GM18502 (cell line): ENCODE results near the gene FCAMR.

Experiments used
- ATAC-seq: cut with Tn5 transposase; IDR thresholded peaks from one replicate; pipeline ENCODE4 v1.9.1; 2021; ENCODE audit warnings: mild to moderate bottlenecking; ENCODE audit not compliant: unreplicated experiment, poor library complexity

The FCAMR gene

DNA sequence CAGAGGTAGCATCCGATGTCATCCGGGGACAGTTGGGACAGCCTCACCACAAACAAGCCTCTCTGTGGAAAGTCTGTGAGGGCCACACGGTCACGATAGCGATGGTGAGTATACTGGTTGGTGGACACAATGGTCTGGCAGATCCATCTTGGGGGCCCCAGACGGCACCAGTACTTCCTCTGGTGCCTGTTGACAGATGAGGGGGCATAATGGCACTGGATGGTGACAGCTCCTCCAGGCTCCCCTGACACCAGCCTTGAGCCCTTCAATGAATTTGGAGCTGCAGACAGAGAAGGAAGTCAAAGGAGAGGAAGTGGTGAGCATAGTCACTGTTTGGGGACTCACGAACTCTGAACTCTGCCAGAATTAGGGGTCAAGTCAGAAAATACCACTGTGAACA lies 8.0 kb downstream of the FCAMR start:
- ATAC-seq, result no peak

DNA sequence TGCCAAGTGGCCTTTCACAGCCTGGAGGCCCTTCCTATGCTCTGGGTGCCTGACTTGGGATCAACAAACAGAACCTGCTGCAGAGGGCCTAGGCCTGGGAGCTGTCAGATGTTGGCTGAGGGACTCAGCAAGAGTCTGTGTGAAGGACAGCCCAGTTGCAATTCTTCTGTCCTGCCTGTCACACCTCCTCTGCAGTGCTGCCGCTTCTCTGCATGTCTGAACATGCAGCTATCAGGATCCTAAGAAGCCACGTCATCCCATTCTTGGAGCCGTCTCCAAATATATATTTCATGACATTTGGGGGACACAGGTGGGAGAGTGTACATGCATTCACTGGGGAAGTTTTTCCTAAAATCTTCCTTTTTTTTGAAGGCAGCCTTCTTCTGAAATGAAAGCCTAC lies 8.6 kb downstream of the FCAMR start:
- no peak for ATAC-seq

GRCh38 chr1:206960676-206961386 lies 9.4 kb downstream of the FCAMR start:
- no peak for ATAC-seq

DNA sequence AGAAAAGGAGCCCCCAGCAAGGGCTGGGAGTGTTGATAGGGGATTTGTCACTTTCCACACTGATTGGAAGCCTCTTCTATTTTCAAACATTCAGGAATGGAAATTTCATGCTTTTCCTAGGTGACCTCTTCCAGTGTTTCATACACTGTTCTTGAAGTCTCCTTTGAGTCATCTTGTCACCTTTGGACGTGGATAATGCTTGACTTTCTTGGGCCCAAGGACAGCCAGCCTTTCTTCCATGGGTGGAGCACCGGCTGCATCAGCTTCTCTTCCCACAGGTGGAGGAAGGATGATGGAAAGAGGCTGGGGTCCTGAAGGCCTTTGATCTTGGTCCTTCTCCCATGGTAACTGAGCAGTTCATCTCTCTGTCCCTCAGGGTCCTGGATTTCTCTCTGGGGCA lies 12.1 kb downstream of the FCAMR start:
- no peak for ATAC-seq

DNA sequence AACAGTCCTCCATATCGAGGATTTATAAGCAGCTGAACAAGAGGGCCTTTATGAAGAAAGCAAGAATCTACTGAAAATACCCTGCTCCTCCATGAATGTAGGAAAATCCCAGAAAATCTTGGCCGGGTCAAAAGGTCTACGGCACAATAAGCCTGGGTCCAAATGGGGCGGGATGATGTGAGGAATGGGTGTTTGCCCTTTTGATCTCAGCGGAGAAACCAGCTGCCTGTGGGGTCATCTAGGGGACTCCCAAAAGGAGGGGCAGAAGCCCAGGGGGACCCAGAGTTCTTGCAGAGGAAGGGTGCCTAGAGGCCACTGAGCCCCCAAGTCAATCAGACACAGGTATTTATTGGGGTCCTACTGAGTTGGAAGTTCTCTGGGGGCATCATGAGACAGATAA lies 12.6 kb downstream of the FCAMR start:
- ATAC-seq, result no peak

GRCh38 chr1:206955476-206956451 lies 14.5 kb downstream of the FCAMR start:
- ATAC-seq, result peak; percentile 49

DNA sequence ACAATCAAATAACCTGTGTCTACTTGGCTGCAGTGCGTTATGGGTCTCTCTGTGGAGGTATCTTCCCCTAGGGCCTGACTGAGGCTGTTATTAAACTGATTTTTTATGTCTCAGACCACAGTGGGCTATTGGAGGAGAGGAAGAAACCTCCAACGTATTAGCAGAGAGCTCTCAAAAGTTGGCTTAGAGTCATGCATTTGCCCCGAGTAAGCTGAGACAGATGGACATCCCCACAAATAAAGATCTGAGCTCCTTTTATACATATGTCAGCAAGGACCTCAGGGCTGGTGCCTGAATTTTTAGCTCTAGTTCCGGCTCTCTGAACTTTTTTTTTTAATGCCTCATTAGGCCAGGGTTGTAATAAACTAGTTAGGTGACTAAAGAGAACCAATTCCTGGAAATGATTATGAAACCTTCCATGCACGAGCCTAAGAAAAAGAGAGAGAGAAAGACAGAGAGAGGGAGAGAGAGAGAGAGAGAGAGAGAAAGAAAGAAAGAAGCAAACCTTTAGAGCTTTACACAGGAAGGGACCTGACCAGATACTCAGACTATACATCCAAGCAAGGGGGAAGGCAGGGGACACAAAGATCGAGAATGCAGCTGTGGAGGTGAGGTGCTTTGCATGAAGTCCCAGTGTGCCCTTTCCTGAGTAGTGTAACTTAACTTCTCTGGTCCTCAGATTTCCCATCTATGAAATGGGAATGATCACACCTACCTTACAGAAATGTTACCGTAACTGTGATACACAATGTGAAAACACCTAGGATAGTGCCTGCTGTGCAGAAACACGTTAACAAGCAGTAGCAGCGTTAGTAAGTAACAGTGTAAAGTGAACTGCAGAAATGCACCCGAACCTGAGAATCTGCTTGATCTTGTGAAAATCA lies 15.6 kb downstream of the FCAMR start:
- ATAC-seq, result no peak

DNA sequence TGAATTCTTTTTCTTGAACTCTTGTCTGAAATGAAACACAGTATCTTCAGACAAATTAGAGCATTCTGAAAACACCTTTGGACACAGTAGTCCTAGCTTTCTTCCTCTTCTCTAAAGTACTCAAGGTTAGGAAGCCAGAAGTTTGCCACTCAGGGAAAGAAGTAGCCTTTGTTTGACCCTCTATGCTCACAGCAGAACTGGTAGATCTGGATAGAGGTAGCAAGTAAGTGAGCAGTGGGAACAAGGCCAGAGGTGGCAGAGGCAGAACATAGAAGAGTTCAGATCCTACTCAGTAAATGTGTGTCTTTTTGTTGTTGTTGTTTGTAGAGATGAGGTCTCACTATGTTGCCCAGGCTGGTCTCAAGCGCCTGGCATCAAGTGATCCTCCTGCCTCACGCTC lies 16.6 kb downstream of the FCAMR start:
- no peak for ATAC-seq

- no peak for ATAC-seq
These were observed 17.1 kb downstream of the FCAMR start for GRCh38 chr1:206953126-206953525.

DNA sequence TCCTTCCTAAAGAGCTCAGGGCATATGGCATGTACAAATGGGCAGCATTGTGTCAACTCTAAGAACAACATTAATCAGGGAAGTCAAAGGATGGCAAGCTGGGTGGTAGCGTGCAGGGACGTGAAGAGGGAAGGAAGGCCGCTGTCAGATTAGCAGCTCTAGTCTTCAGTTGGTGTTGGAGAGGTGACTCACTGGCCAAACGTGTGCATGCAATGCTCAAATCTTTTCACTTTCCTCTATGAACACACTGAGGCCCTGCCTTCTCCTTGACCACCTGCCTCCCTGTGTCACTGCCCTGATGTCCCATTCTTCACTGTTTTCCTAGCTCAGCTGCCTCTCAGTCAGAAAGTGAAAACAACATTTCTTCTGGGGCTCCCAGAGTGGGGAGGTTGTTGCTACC lies 18.1 kb downstream of the FCAMR start:
- no peak for ATAC-seq

GRCh38 chr1:206951318-206952100 lies 18.8 kb downstream of the FCAMR start:
- ATAC-seq, result no peak

- ATAC-seq, result no peak
These were observed 20.6 kb downstream of the FCAMR start for GRCh38 chr1:206949641-206950040.

DNA sequence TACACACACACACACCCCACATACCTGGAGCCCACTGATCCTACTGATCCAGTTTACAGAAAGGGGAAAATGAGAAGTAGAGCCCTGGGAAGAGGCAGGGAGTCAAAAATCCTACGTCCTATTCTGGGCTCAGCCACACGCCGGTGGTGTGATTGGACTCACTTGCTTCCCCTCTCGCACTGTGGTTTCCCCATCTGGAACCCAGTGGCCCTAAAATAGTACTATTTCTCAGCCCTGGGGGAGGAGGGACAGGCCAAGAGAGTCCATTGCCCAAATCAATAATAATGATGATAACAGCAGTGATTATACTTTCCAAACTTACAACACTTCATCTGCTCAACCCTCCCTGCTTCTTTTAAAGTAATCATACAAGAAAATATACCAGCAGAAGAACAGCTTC lies 21.1 kb downstream of the FCAMR start:
- no peak for ATAC-seq

DNA sequence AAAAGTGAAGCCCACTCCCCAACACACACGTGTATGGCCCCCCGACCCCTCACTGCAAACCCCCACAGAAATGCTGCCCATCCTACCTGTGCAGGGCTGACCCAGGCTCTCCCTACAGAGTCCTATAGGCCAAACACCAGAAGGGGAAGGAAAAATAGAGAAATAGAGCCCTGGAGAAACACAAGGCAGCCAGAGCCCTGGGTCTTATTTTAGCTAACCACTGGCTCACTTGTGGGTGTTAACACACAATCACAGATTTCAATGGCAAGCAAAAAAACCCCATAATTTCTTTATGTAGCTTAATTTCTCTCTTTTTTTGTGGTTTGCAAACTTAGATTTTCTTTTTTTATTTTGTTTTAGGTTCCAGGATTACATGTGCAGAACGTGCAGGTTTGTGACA lies 23.0 kb downstream of the FCAMR start:
- no peak for ATAC-seq

DNA sequence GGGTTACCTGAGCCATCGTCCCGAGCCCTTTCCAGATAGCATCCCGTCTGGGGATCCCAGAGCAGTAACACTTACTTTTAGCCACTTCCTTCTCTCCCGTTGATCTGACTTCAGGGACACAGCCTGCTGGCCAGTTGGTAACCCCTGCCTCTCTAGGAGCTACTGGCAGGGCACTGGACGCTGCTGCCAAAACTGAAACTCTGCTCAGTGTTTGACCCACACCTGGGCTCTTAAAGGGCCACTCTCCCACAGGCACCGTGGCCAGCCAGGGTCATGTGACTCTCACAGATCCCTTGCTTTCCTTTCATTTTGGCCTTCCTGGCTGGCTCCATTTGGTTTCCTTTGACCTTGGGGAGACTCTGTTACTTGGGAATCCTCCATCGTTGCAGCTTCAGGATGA lies 24.0 kb downstream of the FCAMR start, which contains the start of gene PIGR:
PIGR (minus strand) TSS at position 206 of the 400 bp plus-strand sequence. CDS start 5,935 bp downstream, outside the sequence.
- ATAC-seq, result no peak

DNA sequence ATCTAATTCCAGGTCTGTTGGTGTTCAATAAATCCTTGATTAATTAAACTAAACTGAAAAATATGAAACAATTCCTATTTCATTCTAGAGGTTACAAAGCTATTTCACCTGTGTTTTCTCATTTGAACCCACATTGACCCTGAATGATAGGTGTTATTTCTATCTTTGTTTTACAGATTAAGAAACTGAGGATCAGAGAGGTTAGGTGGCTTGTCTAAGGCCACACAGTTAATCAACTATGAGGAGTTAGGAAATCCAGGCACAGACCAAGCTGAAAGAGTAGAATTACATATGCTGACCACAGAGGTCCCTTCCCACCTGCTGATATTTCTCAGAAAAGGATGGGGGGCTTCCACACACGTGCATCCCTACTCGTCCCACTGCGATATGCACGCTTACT lies 24.5 kb downstream of the FCAMR start:
- no peak for ATAC-seq

DNA sequence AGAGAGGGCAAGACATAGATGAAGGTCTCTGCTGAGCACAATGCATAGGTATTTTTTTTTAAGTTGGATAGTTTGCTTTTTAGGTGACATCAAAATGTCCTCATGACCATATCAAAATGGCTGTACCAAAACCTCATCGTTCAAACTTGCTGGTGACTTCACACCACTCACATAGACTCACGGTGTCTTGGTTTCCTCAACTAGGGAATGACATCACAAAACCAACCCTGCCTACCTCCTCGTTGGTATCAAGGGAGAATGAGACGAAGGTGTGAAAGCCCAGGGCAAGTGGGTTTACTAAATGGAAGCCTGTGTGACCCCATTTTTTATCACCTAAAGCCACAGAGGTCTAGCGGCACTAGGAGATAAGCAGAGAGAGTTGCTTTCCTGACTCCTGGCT lies 25.6 kb downstream of the FCAMR start:
- no peak for ATAC-seq

DNA sequence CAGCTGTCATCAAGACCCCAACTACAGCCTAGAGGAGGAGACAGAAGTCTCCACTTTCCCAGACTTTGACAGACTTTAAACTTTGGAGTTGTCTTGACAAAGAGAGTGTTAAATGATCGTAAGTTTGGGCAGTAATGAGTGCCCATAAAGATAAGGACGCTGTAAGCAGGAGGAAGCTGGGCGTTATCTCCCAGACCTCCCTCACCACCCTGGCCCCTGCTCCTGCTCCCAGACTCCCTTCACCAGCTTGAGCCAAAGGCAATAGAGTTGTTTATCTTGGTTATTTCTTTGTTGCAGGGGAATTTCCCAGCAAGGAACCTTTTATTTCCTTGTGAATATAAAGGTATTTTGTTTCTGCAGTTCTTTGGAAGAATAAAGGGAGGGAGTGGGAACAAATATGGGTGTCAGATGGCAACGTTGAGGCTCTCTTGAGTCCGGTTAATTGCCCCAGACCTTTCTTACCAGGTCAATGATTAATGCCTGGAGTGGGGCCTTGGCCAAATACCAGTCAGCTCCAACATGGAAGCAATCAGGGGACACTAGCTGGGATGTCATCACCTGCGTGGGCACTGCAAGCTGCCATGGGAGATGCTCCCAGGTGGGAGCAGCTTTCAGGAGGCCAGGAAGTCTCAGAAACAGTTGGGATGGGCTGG lies 28.4 kb downstream of the FCAMR start:
- no peak for ATAC-seq

DNA sequence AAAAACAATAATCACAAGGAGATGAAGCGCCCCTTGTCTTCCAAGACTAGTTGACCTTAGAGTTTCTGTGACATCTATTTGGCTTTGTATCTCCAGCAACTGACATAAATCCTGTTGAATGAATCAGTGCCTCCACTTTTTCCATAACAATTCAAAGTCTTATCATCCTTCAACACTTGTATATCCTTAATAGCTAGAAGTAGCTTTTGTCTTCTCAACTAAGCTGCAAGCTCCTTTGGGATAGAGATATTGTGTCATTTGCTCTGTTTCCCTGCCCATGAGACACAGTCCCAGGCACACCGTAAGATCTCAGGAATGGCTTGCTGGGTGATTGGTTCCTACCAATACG lies 29.7 kb downstream of the FCAMR start:
- ATAC-seq, result no peak
